ENCODE data around the gene CNTNAP2.

CNTNAP2 gene

DNA sequence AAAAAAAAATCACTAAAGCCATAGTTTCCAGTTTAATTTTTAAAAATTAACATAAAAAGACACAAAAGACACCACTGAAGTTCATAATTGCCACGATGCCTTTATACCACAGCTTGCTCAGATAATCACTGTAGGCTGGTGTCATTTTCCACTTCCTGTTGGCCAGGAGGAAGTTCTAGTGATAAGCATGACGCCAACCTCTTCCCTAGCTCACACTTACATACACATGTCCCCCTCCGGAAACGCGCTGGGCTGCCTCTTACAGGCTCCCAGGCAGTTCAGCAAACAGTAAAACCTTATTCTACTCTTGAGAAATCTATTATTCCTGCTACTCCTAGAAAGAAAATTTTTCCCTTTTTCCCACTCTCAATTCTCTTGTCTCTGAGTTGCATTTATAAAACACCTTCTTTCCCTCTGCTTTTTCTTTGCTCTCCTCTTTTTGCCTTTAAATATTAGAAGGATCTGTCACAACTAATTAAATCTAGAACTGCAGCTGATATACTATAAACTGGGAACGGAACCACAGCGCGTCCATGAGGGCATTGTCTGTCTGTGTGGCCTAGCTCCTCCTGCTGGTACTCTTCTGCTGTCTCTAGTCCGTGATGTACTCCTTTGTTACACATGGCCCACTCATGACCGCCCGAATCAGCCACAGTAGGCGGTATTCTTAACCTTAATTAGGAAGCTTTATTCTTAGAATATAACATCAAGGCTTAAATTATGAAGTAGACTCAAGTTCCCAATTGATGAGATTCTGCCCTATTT is 664.9 kb downstream of the CNTNAP2 start:
- H3K4me3 ChIP-seq (ENCODE audit: low read depth, low read length) = no peak overlapping the region
- no peak for TF ChIP-seq CTCF (IDR thresholded peaks at IDR 0.05; ENCODE audit: low read depth, low read length)

GRCh38 chr7:146787266-146787665 is 670.7 kb downstream of the CNTNAP2 start:
- no peak for TF ChIP-seq CTCF (IDR thresholded peaks at IDR 0.05; ENCODE audit: low read depth, low read length)
- H3K4me3 ChIP-seq (ENCODE audit: low read depth, low read length) = no peak overlapping the region

- no peak overlapping the region for H3K4me3 ChIP-seq (ENCODE audit: low read depth, low read length)
- no peak for TF ChIP-seq CTCF (IDR thresholded peaks at IDR 0.05; ENCODE audit: low read depth, low read length)
These were observed 671.4 kb downstream of the CNTNAP2 start for GRCh38 chr7:146788008-146788407.

DNA sequence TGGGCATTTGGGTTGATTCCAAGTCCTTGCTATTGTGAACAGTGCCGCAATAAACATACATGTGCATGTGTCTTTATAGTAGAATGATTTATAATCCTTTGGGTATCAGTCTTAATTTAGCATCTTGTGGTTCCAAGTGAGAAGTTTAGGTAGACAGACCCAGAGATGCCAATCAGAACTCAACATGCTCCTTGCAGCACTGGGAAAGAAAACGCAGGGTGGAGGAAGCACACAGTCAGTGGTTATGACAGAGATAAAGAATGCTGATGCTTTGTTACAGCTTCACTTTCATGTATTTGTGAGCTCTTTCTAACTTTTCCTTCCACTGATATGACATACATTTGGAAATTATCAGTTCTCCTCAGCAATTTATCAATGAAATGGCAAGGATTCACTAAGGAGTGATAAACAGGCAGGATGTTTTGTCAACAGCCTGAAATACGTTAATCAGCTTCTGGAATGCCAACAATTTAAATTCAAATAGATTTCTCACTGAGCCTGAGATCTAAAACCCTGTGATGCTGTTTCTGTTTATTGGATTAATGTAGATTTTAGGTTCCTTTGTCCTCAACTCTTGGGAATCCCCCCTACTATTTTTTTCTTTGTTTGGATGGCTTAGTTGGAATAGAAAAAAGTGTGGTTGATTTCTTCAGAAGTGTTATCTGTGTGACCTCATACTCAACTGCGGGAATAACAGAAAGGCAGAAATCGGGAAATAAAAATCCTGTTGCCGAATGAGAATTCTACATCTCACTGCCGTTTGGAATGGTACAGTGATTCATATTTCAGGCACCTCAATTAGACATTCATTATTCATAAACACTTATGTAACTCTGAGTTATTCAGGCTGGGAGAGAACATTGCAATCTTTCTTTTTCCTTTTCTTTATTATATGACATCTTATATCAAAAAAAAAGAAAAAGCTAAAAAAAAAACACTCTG is 675.0 kb downstream of the CNTNAP2 start:
- no peak for TF ChIP-seq CTCF (IDR thresholded peaks at IDR 0.05; ENCODE audit: low read depth, low read length)
- H3K4me3 ChIP-seq (ENCODE audit: low read depth, low read length) = no peak overlapping the region

DNA sequence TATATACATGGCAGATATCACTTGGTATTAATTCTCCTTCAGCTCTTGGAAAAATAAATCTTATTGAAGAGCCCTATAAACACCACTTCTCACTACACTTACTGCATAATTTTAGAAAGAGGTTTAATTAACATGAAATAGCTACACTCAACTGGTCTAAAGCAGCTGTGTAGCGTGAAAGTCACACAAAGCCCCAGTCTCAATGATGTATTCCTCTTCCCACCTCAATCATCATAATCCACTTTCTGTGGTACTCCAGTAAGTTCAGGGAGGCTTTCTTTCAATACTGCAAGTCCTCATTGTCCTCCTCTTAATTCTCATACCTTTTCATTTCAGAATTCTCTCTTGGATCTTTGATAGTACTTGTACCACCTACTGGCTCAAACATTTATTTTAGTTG is 688.0 kb downstream of the CNTNAP2 start:
- no peak overlapping the region for H3K4me3 ChIP-seq (ENCODE audit: low read depth, low read length)
- no peak for TF ChIP-seq CTCF (IDR thresholded peaks at IDR 0.05; ENCODE audit: low read depth, low read length)

DNA sequence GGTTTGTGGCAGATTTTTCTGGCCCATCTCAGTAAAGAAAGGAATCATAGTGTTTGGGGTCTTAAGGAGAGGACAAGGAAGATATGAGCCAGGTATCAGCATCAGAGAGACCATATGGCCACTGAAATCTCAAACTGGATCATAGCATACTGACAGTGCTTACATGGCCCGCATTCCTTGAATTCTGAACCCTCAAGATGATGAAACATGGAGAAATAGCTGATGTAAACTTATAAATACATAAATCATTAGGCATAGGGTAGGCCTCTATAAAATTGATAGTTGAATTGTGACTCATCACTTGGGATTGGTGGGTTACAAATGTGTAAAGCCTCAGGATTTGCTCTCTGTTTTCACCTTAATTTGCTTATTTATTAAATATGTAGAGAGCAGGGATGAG is 688.5 kb downstream of the CNTNAP2 start:
- no peak overlapping the region for H3K4me3 ChIP-seq (ENCODE audit: low read depth, low read length)
- TF ChIP-seq CTCF (IDR thresholded peaks at IDR 0.05; ENCODE audit: low read depth, low read length) = no peak

DNA sequence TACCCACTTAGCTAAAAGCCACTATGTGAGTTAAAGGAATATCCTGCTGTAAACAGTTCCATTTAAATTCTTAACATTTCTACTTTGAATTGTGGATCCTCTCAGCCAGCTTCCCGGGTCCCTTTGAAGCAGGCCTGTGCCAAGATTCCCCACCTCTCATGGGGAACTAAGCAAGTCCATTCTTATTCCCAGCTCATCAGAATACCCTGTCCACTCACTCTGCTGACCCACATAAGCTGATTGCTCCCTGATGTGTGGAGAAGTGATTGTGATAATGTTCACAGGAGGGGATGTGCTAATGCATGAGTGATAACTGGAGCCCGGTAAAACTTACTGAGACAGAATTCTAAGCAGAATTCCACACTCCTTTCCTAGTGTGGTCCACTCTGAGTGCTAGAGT is 709.7 kb downstream of the CNTNAP2 start:
- TF ChIP-seq CTCF (IDR thresholded peaks at IDR 0.05; ENCODE audit: low read depth, low read length) = no peak
- no peak overlapping the region for H3K4me3 ChIP-seq (ENCODE audit: low read depth, low read length)

Measured in WI38 (cell line).